Bronchial epithelial cell (primary cell): Measurements from ENCODE around the gene ARHGAP9. TPM values are rescaled to one million over a fixed set of nuclear protein-coding genes. Genes with fewer than 3 reads are reported as not detected.

Experiments
- DNase-seq: peaks from one replicate; pipeline ENCODE4 v3.0.0-alpha.2; 2010; ENCODE audit warnings: low read depth
- FAIRE-seq: peaks from 2 replicates; lab custom pipeline; 2011; peaks lifted over from hg19 to GRCh38; lab: Jason Lieb, UNC
- H3K27me3 ChIP-seq: 2 replicates; pipeline ENCODE4 v1.5.1; 2011; ENCODE audit warnings: low read length; ENCODE audit not compliant: control insufficient read depth, insufficient read depth
- H3K36me3 ChIP-seq: 2 replicates; pipeline ENCODE4 v1.5.1; 2011; ENCODE audit warnings: low read length; ENCODE audit not compliant: control insufficient read depth, insufficient read depth
- H3K4me3 ChIP-seq: 2 replicates; pipeline ENCODE4 v1.5.1; 2011; ENCODE audit warnings: mild to moderate bottlenecking, low read depth, low read length, control low read depth
- CTCF ChIP-seq: IDR thresholded peaks from 2 replicates; pipeline ENCODE4 v1.5.1; 2011; ENCODE audit warnings: mild to moderate bottlenecking, moderate library complexity, low read length, control low read depth, inconsistent platforms; ENCODE audit not compliant: insufficient read depth, severe bottlenecking
- total RNA-seq: library from RNA; depleted of rRNA; stranded (reverse); fragments of >200 nt; gene quantifications from 2 replicates; pipeline ENCODE4 v1.2.1, GENCODE V29; 2014

The ARHGAP9 gene
- total RNA-seq, 1 donor from 2014 or later = not detected

DNA sequence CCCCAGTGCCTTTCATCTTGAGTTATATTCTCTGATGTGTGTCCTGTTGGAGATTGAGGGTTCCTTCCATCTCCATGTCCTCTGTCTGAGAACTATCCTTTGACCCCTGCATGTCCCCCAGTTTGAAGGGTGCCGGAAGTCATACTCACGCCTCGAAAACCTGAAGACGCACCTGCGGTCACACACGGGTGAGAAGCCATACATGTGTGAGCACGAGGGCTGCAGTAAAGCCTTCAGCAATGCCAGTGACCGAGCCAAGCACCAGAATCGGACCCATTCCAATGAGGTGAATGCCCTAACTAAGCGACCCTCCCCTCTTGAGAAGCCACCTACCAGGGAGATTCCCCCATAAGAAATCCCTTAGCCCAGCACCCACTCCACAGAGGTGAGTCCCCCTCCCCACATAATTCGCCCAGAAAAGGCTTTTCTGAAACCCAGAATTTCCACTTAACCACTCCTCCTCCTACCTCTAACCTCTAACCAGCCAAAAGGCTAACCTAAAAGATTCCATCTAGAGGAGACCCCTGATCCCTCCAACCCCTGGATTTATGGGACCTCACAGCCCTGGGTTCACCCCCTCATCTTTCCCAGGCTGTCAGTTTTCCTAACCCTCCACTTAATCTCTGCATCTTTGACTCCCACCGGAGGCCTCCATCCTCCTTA, 12.3 kb downstream of the ARHGAP9 start:
- FAIRE-seq (no peak), DNase-seq (no peak)
- Histone ChIP-seq H3K4me3 (no peak overlapping the region), H3K36me3 (no peaks in the 10 kb centered on the region), H3K27me3 (peaks cover 6% of the 10 kb centered on the region)
- no peak for TF ChIP-seq CTCF

DNA sequence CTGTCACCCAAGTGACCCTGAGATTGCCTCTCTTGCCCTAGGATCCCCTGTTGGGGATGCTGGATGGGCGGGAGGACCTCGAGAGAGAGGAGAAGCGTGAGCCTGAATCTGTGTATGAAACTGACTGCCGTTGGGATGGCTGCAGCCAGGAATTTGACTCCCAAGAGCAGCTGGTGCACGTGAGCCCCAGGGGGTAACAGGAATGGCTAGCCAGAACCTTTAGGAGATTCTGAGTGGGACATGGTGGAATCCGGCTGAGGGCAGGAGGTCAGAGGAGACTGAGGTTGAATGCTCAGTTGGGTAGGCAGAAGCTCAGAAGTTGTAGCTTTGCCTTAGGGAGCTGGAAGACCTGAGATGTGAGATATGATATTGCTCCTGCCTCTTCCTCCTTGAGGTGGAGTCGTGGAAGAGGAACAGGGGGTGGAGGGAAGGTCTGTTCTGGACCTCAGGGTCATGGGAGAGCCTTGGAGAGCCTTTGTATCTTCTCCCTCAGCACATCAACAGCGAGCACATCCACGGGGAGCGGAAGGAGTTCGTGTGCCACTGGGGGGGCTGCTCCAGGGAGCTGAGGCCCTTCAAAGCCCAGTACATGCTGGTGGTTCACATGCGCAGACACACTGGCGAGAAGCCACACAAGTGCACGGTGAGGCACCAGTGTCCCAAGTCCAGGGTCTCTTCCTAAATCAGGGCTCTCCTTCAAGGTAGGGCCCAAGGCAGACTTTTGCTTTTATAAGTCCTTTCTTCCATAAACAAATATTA, 13.7 kb downstream of the ARHGAP9 start:
- TF ChIP-seq CTCF = no peak
- peak; percentile 43 for FAIRE-seq
- no peak for DNase-seq
- Histone ChIP-seq H3K36me3 (no peaks in the 10 kb centered on the region), H3K27me3 (peaks cover 7% of the 10 kb centered on the region), H3K4me3 (no peak overlapping the region)

DNA sequence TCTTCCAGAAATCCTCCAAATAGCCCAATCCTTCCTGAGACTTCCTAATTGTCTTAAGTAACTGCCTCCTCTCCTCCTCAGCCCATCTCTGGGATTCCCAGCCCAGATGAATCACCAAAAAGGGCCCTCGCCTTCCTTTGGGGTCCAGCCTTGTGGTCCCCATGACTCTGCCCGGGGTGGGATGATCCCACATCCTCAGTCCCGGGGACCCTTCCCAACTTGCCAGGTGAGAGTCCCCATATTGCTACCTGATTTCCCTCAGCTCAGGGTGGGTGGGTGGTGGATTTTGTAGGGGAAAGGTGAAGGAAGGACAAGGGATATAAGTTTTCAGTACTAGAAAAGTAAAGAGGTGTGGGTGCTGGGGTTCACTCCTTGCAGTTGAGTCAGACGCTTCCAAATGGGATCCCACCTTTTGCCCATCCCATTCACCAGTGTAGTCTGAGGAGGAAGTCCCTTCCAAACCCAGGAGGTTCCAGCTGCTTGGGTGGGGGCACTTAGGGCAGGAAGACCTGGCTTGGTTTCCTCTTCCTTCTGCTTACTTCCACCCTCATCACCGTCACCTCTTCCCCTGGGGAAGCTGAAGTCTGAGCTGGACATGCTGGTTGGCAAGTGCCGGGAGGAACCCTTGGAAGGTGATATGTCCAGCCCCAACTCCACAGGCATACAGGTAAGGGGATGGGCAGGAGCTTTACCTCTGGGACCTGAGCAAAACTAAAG, 14.5 kb downstream of the ARHGAP9 start:
- FAIRE-seq (no peak), DNase-seq (no peak)
- no peak overlapping the region for H3K4me3 ChIP-seq
- H3K27me3 ChIP-seq = peaks cover 10% of the 10 kb centered on the region
- H3K36me3 ChIP-seq = no peaks in the 10 kb centered on the region
- TF ChIP-seq CTCF = no peak

GRCh38 chr12:57464569-57464968, 15.1 kb downstream of the ARHGAP9 start:
- TF ChIP-seq CTCF = no peak
- FAIRE-seq = no peak
- Histone ChIP-seq H3K4me3 (no peak overlapping the region), H3K36me3 (no peaks in the 10 kb centered on the region), H3K27me3 (peaks cover 10% of the 10 kb centered on the region)
- DNase-seq = no peak

DNA sequence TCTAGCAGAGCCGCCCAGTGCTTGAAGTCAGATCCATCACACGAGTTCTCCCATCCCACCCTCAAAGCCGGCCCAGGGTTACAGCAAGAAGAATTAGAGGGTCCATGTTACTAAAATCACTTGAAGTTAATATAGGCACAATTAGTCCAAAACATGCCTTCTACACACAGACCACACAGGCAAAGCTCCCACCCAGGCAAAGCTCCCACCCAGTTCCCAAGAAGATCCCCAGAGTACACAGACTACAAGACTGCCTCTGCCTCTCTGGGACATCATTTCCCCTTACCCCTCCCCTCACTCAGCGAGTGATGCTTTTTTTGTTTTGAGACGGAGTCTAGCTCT, 16.8 kb downstream of the ARHGAP9 start:
- FAIRE-seq (no peak), DNase-seq (no peak)
- no peaks in the 10 kb centered on the region for H3K36me3 ChIP-seq
- no peak for TF ChIP-seq CTCF
- H3K4me3 ChIP-seq = no peak overlapping the region
- H3K27me3 ChIP-seq = peaks cover 8% of the 10 kb centered on the region
